Psoas muscle (tissue), 8 donors: Measurements from ENCODE around the gene PHF2. TPM values are rescaled to one million over a fixed set of nuclear protein-coding genes. Genes with fewer than 3 reads are reported as not detected.

Experiments
- ATAC-seq, 4 donors: fragments of 200-7000 bp; cut with Tn5 transposase; one replicate each; pipeline ENCODE4 v1.9.1; 2020; ENCODE audit warnings: moderate library complexity in 3 of 4, mild to moderate bottlenecking in 2 of 4
- DNase-seq, 2 donors: peaks; one replicate each; pipeline ENCODE4 v3.0.0-alpha.2; 2020
- H3K27ac ChIP-seq: fragments of 200-600 bp; one replicate; pipeline ENCODE4 v1.8.0; 2022
- H3K27me3 ChIP-seq, 3 donors: fragments of 200-600 bp in 1 of 3; one replicate each; pipeline versions ENCODE4 v1.6.1 to v1.8.0; 2013 to 2022; ENCODE audit warnings: low read length in 2 of 3, mild to moderate bottlenecking in 2 of 3, moderate library complexity in 1 of 3; ENCODE audit not compliant: insufficient read depth in 3 of 3
- H3K36me3 ChIP-seq, 2 donors: fragments of 200-600 bp in 1 of 2; one replicate each; pipeline versions ENCODE4 v1.6.1 to v1.8.0; 2013 to 2022; ENCODE audit warnings: low read depth in 1 of 2, mild to moderate bottlenecking in 1 of 2, moderate library complexity in 1 of 2; ENCODE audit not compliant: insufficient read depth in 1 of 2
- H3K4me1 ChIP-seq: fragments of 200-600 bp; one replicate; pipeline ENCODE4 v1.8.0; 2022
- H3K4me3 ChIP-seq: fragments of 200-600 bp; one replicate; pipeline ENCODE4 v1.8.0; 2022; ENCODE audit warnings: mild to moderate bottlenecking
- H3K9me3 ChIP-seq: fragments of 200-600 bp; one replicate; pipeline ENCODE4 v1.8.0; 2022
- WGBS, 3 donors: extraction: QIAGEN DNeasy Blood & Tissue Kit; methylation state at CpG; one replicate each; pipeline versions ENCODE4 v1.1.6 to v1.1.7; 2013; 5-methylcytosine and 5-hydroxymethylcytosine counted together
- intact Hi-C, 2 donors: fragments of 100-400 bp; cut with DNase I; formaldehyde crosslinking; loops; one replicate each; pipeline versions ENCODE4 v1.11.0 to v1.14.2; 2022
- polyA plus RNA-seq, 3 donors: library from polyadenylated mRNA; stranded (reverse); fragments of 200-250 nt; gene quantifications; one replicate each; pipeline ENCODE4 v1.2.3, GENCODE V29; 2013
- total RNA-seq, 4 donors: library from RNA; stranded (reverse); fragmentation: NEBNext Ultra II Directional in 2 of 4; extraction: Animal tissue kit (Norgen Biotek cat#: 25700) in 2 of 4; gene quantifications; one replicate each; pipeline versions ENCODE4 v1.2.1 to v1.2.4, GENCODE V29; 2021 to 2023
- TF ChIP-seq, protein P1 (sequence below): fragments of 200-600 bp; IDR thresholded peaks from one replicate; pipeline ENCODE4 v1.8.0; 2022; ENCODE audit warnings: antibody characterized with exemption
- donor health status: healthy with polysubstance abuse.
- donor health status: DM: no; HTN: no; CAD: no; lungs with moderate emphysema.
- donor health status: Bipolar disorder and iron deficiency.
- donor health status: healthy.
- donor health status: DM: yes; HTN: yes; CAD: no.
- donor health status: DM: no; HTN: no; CAD: no.
- donor health status: DM: no; HTN: no; CAD: no.
- donor health status: DM: yes; HTN: yes; CAD: no.

The PHF2 gene
- total and polyA plus RNA-seq, 7 donors, result 9.3 to 26.6 (median 19.1) TPM

DNA sequence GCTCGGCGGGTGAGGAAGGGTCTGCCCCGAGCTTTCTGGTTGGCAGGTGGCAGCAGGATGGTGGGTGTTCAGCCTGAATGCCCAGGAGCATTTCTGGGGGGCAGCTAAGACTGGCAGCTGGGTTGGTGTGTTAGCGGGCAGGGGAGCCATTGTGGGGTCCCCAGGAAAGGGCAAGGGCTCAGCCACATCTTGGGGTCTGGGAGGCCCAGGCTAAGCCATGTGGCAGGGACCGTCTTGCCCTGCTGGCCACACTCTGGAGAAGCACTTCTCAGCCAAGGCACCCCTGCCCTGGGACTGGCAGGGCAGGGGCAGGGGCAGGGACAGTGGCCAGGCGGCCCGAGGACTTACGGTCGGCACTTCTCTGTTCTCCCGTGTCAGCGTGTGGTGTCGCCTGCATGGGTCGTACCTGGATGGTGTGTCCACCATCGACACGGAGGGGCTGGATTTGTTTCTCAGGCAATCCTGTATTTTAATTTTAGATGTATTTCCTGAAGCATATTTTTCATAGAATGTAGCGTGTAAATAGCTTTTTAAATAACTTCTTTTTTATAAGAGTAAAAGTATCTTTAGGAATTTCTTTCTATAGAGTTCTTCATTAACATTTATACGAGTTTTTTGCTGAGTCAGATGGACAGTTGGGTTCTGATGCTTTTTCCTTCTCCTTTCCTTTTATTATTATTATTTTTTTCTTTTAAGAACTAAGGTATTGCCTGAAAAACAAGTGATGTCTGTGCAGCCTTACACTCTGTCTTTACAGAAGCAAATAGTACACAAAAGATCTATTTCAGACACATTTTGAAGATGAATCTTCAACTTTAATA is 102.0 kb downstream of the PHF2 start:
- ATAC-seq, result no peak
- Histone ChIP-seq H3K4me1 (no peaks in the 10 kb centered on the region), H3K27me3 (no peaks in the 10 kb centered on the region), H3K4me3 (no peak overlapping the region), H3K9me3 (no peaks in the 10 kb centered on the region), H3K27ac (no peak overlapping the region), H3K36me3 (peaks cover 3 to 49% of the 10 kb centered on the region in 2 donors)
- TF ChIP-seq, protein P1, sequence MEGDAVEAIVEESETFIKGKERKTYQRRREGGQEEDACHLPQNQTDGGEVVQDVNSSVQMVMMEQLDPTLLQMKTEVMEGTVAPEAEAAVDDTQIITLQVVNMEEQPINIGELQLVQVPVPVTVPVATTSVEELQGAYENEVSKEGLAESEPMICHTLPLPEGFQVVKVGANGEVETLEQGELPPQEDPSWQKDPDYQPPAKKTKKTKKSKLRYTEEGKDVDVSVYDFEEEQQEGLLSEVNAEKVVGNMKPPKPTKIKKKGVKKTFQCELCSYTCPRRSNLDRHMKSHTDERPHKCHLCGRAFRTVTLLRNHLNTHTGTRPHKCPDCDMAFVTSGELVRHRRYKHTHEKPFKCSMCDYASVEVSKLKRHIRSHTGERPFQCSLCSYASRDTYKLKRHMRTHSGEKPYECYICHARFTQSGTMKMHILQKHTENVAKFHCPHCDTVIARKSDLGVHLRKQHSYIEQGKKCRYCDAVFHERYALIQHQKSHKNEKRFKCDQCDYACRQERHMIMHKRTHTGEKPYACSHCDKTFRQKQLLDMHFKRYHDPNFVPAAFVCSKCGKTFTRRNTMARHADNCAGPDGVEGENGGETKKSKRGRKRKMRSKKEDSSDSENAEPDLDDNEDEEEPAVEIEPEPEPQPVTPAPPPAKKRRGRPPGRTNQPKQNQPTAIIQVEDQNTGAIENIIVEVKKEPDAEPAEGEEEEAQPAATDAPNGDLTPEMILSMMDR, result no peak
- intact Hi-C loops, result no loop called here
- DNase-seq, result peak in 1 of 2 donors; percentile 25
- 84 to 86% (median 85%) methylated on average over 17 of the region's 17 CpGs for WGBS, 3 donors

DNA sequence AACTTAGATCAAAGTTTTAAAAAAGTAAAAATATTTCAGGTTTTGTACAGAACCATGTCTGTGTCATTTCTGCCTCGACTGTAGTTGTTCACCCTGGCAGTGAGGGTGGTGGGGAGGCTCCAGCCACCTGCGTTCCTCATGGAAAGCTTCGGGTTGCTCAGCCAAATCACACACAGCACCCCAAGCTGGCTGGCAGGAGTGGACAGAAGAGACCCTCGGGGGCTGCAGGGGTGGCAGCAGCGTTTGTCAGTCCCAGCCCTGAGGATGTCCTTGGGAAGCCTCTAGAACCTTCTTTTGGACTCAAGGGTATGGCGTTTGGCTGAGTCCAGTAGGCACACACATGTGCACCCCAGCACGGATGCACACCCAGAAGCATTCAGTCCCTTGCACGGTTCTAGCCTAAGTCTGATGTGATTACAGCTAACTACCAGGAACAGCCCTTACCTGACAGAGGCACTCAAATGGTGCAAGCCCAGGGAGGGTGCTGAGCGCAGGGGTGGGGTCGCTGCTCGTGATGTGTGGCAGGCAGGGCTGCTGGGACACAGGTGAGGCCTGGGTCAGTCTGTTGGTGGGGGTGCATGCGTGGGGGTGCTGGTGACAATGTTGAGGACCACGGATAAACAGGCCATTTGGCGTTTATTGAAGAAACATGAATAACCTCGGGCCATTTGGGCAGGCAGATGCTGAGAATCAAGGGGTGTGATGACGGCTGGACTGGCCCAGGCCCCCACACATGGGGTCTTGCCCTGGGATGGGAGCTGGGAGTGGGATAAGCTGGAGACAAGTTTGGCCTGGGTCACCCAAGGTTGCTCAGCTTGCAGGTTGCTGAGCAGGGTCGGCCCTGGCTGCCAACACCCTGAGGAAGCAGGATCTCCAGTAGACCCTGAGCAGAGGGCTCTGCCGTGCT is 103.4 kb downstream of the PHF2 start:
- no peaks in the 10 kb centered on the region for H3K4me1 ChIP-seq
- ATAC-seq (no peak), DNase-seq (peak in 1 of 2 donors; percentile 18)
- no peak overlapping the region for H3K27ac ChIP-seq
- H3K36me3 ChIP-seq, result peaks cover 3 to 36% of the 10 kb centered on the region in 2 donors
- no peaks in the 10 kb centered on the region for H3K27me3 ChIP-seq
- no peak overlapping the region for H3K4me3 ChIP-seq
- H3K9me3 ChIP-seq, result no peaks in the 10 kb centered on the region
- TF ChIP-seq, protein P1, result no peak
- intact Hi-C loops, result loop anchor here in 1 of 2 donors (10.0 kb wide), 1 partner anchor 535 kb away; no protein-coding TSS in a partner anchor
- WGBS, 3 donors, result 64 to 78% (median 68%) methylated on average over 18 of the region's 18 CpGs

DNA sequence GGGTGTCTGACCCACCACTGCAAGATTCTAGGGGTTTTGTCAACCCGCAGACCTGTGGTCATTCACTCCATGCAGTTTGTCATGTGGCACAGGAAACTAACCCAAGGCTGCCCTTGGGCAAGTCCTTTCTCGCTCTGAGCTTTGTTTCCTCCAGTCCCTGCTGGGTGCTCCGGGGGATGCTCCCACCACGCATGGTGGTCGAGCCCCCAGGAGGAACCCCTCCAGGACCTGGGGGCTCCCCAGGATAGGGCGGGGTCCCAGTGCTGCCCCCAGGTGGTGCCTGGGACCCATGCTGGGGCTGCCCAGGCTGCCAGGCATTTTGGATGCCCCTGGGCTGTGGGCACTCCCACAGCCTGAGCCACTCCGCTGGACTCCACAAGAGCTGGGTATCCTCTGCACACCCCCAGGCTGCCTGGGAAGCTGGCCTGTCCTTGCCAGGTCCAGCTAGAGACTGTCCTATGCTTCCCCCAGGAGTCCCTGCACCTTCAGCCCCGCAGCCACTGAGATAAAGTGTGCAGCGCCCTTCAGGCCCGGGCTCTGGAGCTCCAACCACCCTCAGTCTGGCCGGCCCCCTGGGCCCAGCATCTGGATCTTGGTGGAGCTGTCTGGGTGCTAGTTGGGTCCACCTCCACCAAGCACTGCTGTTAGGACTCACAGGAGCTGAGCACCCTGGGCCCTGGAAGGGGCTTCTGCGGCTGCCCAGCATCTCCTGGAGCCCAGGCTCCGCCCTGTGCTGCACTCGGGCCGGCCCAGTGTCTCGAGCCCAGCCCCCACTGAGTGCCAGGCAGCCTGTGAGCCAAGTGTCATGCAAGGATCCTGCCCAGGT is 104.3 kb downstream of the PHF2 start:
- no peaks in the 10 kb centered on the region for H3K27me3 ChIP-seq
- intact Hi-C loops, result loop anchor here in 1 of 2 donors (10.0 kb wide), 1 partner anchor 534 kb away; no protein-coding TSS in a partner anchor
- H3K4me3 ChIP-seq, result no peak overlapping the region
- H3K4me1 ChIP-seq, result no peaks in the 10 kb centered on the region
- TF ChIP-seq, protein P1, result no peak
- WGBS, 3 donors, result 70 to 81% (median 72%) methylated on average over 16 of the region's 16 CpGs
- ATAC-seq (peak in 2 of 4 donors; percentile 19), DNase-seq (peak in 1 of 2 donors; percentile 52)
- H3K9me3 ChIP-seq, result no peaks in the 10 kb centered on the region
- H3K27ac ChIP-seq, result no peak overlapping the region
- peaks cover 3 to 27% of the 10 kb centered on the region in 2 donors for H3K36me3 ChIP-seq
